ENCODE measurements around the gene GGPS1. TPM values are rescaled to one million over a fixed set of nuclear protein-coding genes. Genes with fewer than 3 reads are reported as not detected.

Gene GGPS1
- total RNA-seq, 2 donors from 2014 or later, result 33.6 to 36.1 TPM

GRCh38 chr1:235325139-235325538, 3.2 kb upstream of the GGPS1 start:
- Mint-ChIP-seq H3K27ac (peak overlapping the region in 1 of 2 donors; percentile 99), H3K9me3 (peaks cover 0 to 4% of the 10 kb centered on the region in 2 donors), H3K36me3 (peaks cover 18 to 35% of the 10 kb centered on the region in 2 donors)
- ATAC-seq (no peak), DNase-seq (ENCODE audit: low spot score in 2 of 2) (no peak)

- DNase-seq (ENCODE audit: low spot score in 2 of 2) (no peak), ATAC-seq (no peak)
- no peaks in the 10 kb centered on the region for H3K9me3 Mint-ChIP-seq
- H3K36me3 Mint-ChIP-seq, result peaks cover 13 to 27% of the 10 kb centered on the region in 2 donors
- peak overlapping the region in 1 of 2 donors; percentile 99 for H3K27ac Mint-ChIP-seq
These were observed 2.5 kb upstream of the GGPS1 start for GRCh38 chr1:235325854-235326253.

- peaks cover 16 to 20% of the 10 kb centered on the region in 2 donors for H3K36me3 Mint-ChIP-seq
- H3K27ac Mint-ChIP-seq, result peak overlapping the region in 1 of 2 donors; percentile 99
- DNase-seq (ENCODE audit: low spot score in 2 of 2) (peak; percentile 61 to 73), ATAC-seq (peak; percentile 5 to 15)
- H3K9me3 Mint-ChIP-seq, result no peaks in the 10 kb centered on the region
These were observed 1.4 kb upstream of the GGPS1 start for GRCh38 chr1:235326719-235327558.

GRCh38 chr1:235327559-235328270, 655 bp upstream of the GGPS1 start, which contains the start of gene ARID4B:
TSS of gene ARID4B (minus strand) at chr1:235328179. CDS start at chr1:235326919, 1,260 bp downstream.
- Mint-ChIP-seq H3K27ac (peak within 1 kb of the TSS in 1 of 2 donors; percentile 99), H3K36me3 (peaks cover 13 to 16% of the 10 kb centered on the region in 2 donors), H3K9me3 (no peaks in the 10 kb centered on the region)
- ATAC-seq (no peak), DNase-seq (ENCODE audit: low spot score in 2 of 2) (peak in 1 of 2 donors; percentile 59)

DNA sequence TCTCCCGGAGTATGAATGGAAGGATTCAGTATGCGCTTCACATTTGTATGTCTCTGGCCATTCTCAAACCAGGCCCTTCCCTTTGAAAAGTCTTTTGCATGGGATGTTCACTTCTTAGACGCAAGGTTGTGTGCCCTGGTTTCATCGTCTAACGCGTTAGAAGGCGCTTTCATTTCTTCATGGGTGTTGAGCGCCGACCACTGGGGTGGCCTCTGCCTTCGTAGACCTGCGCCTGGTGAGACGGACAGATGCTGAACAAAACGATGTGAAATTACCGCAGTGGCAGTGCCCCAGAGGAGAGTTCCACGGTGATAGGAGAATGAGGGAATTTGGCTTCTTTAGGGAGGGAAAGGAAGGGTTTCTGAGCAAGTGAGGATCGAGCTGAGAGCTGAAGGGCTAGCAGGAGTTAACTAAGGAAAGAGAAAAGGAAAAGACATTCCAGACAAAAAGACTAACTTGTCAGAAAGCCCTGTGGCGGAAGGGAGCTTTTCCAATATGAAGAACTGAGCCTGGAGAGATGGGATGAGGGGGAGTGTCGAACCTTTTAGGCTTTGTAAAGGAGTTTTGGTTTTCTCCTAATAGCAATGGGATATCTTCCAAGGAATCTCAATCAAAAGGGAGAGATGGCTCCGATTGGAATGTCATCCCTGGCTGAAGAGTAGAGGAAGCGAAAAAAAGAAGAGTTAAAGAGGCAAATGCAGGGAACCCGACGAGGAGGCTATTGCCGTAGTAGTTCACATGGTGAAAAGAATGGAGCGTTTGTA, 951 bp downstream of the GGPS1 start:
- Mint-ChIP-seq H3K9me3 (no peaks in the 10 kb centered on the region), H3K36me3 (peaks cover 13 to 16% of the 10 kb centered on the region in 2 donors), H3K27ac (no peak overlapping the region)
- DNase-seq (ENCODE audit: low spot score in 2 of 2) (peak; percentile 39 to 64), ATAC-seq (peak; percentile 8 to 15)

- Mint-ChIP-seq H3K9me3 (no peaks in the 10 kb centered on the region), H3K36me3 (peaks cover 12 to 15% of the 10 kb centered on the region in 2 donors), H3K27ac (peak overlapping the region in 1 of 2 donors; percentile 70)
- DNase-seq (ENCODE audit: low spot score in 2 of 2), result no peak
- ATAC-seq, result no peak
These were observed 2.5 kb downstream of the GGPS1 start for GRCh38 chr1:235330918-235331285.

DNA sequence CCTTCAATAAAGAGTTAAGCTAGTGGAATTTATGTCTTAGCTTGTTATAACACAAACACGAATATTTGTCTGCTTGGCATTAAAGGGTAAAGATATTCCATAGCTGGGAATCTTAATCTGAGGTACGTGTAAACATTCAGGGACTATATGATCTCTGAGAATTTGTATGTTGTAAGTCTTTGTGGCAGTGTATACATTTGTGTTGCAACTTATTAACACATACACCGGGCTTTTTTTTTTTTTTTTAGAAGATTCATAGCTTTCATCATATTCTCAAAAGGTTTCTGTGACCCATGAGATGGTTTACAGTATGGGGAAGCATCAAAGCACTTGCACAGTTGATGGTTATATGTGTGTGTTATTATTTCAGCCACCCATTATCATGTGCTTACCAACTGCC, 3.0 kb downstream of the GGPS1 start:
- Mint-ChIP-seq H3K9me3 (no peaks in the 10 kb centered on the region), H3K27ac (peak overlapping the region in 1 of 2 donors; percentile 70), H3K36me3 (peaks cover 7 to 10% of the 10 kb centered on the region in 2 donors)
- ATAC-seq, result no peak
- no peak for DNase-seq (ENCODE audit: low spot score in 2 of 2)

GRCh38 chr1:235336903-235337302, 8.5 kb downstream of the GGPS1 start:
- peak; percentile 64 to 77 for ATAC-seq
- DNase-seq (ENCODE audit: low spot score in 2 of 2), result no peak
- no peaks in the 10 kb centered on the region for H3K9me3 Mint-ChIP-seq
- peak overlapping the region; percentile 81 to 88 for H3K27ac Mint-ChIP-seq
- H3K36me3 Mint-ChIP-seq, result no peaks in the 10 kb centered on the region

GRCh38 chr1:235339746-235340145, 11.4 kb downstream of the GGPS1 start:
- H3K36me3 Mint-ChIP-seq, result peaks cover 0 to under 1% of the 10 kb centered on the region in 2 donors
- no peaks in the 10 kb centered on the region for H3K9me3 Mint-ChIP-seq
- DNase-seq (ENCODE audit: low spot score in 2 of 2) (no peak), ATAC-seq (no peak)
- H3K27ac Mint-ChIP-seq, result no peak overlapping the region

- no peaks in the 10 kb centered on the region for H3K9me3 Mint-ChIP-seq
- DNase-seq (ENCODE audit: low spot score in 2 of 2), result no peak
- H3K27ac Mint-ChIP-seq, result no peak overlapping the region
- no peak for ATAC-seq
- peaks cover 4 to 7% of the 10 kb centered on the region in 2 donors for H3K36me3 Mint-ChIP-seq
These were observed 13.0 kb downstream of the GGPS1 start for GRCh38 chr1:235341334-235341733.

- H3K27ac Mint-ChIP-seq, result no peak overlapping the region
These were observed 13.7 kb downstream of the GGPS1 start for GRCh38 chr1:235342039-235342438.

DNA sequence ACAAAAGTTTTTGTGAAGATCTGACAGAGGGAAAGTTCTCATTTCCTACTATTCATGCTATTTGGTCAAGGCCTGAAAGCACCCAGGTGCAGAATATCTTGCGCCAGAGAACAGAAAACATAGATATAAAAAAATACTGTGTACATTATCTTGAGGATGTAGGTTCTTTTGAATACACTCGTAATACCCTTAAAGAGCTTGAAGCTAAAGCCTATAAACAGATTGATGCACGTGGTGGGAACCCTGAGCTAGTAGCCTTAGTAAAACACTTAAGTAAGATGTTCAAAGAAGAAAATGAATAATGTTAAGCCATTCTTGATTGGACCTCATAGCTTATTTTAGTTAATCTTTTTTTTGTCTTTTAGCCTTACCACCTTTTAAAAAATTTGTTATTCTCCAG, 14.1 kb downstream of the GGPS1 start:
- H3K9me3 Mint-ChIP-seq, result no peaks in the 10 kb centered on the region
- H3K36me3 Mint-ChIP-seq, result peaks cover 4 to 7% of the 10 kb centered on the region in 2 donors
- DNase-seq (ENCODE audit: low spot score in 2 of 2) (no peak), ATAC-seq (no peak)
- no peak overlapping the region for H3K27ac Mint-ChIP-seq

More at GRCh38 chr1:235342039-235342438, 13.7 kb downstream of the GGPS1 start:
- DNase-seq (ENCODE audit: low spot score in 2 of 2) (no peak), ATAC-seq (no peak)
- Mint-ChIP-seq H3K9me3 (no peaks in the 10 kb centered on the region), H3K36me3 (peaks cover 4 to 7% of the 10 kb centered on the region in 2 donors)

- H3K9me3 Mint-ChIP-seq, result no peaks in the 10 kb centered on the region
- no peak for ATAC-seq
- H3K36me3 Mint-ChIP-seq, result peaks cover 4 to 7% of the 10 kb centered on the region in 2 donors
- DNase-seq (ENCODE audit: low spot score in 2 of 2), result no peak
- no peak overlapping the region for H3K27ac Mint-ChIP-seq
These were observed 15.4 kb downstream of the GGPS1 start for GRCh38 chr1:235343726-235344125.

GRCh38 chr1:235351441-235351840, 23.1 kb downstream of the GGPS1 start:
- Mint-ChIP-seq H3K36me3 (no peaks in the 10 kb centered on the region), H3K27ac (no peak overlapping the region), H3K9me3 (no peaks in the 10 kb centered on the region)
- ATAC-seq (no peak), DNase-seq (ENCODE audit: low spot score in 2 of 2) (no peak)

DNA sequence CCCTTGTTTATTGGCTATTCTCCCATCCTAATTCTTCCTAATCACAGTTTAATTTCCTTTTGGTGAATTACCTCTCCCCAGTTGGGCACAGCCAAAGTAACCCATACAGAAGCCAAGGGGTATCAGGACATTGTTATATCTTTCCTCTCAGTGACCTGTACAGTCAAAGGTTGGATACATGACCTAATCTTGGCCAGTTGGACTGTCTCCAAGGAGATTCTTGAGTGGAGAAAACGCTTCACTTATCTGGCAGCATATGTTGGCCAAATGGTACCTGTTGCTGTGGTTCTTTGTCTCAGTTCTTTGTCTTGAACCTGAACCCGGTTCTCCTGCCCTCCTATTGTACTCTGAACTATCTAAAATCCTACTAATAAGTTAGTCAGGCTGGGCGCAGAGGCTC, 23.5 kb downstream of the GGPS1 start:
- ATAC-seq (no peak), DNase-seq (ENCODE audit: low spot score in 2 of 2) (no peak)
- Mint-ChIP-seq H3K9me3 (no peaks in the 10 kb centered on the region), H3K36me3 (no peaks in the 10 kb centered on the region), H3K27ac (no peak overlapping the region)

- H3K36me3 Mint-ChIP-seq, result no peaks in the 10 kb centered on the region
- no peaks in the 10 kb centered on the region for H3K9me3 Mint-ChIP-seq
- no peak for DNase-seq (ENCODE audit: low spot score in 2 of 2)
- H3K27ac Mint-ChIP-seq, result no peak overlapping the region
- ATAC-seq, result no peak
These were observed 29.4 kb downstream of the GGPS1 start for GRCh38 chr1:235357485-235358373.

Data from activated naive CD4-positive, alpha-beta T cell treated with anti-CD3 and anti-CD28 coated beads, Interleukin-2, amount 50 U/mL, for 72 hours (primary cell).